CD4-positive, alpha-beta memory T cell (primary cell): ENCODE data around the gene SNX9. TPM values are rescaled to one million over a fixed set of nuclear protein-coding genes. Genes with fewer than 3 reads are reported as not detected.

Experiments
- CTCF ChIA-PET: fragments of 350-600 bp; sonication (Branson Sonifier 250); formaldehyde crosslinking; loops from one replicate; lab custom pipeline; 2021; ENCODE audit warnings: inconsistent platforms; ENCODE audit not compliant: partially characterized antibody; lab: Charles Lee
- POLR2A ChIA-PET: fragments of 350-600 bp; sonication (Branson Sonifier 250); formaldehyde crosslinking; loops from one replicate; lab custom pipeline; 2021; ENCODE audit not compliant: partially characterized antibody; lab: Charles Lee
- DNase-seq, 5 donors: peaks; one replicate each; pipeline versions ENCODE4 v3.0.0 to v3.0.0-alpha.2; 2020 to 2022; ENCODE audit warnings: mixed read lengths in 1 of 5
- H3K27ac ChIP-seq: one replicate; pipeline ENCODE4 v1.7.0; 2013; ENCODE audit warnings: low read depth, low read length
- H3K27me3 ChIP-seq: 2 replicates; pipeline ENCODE4 v1.7.0; 2013; ENCODE audit warnings: mild to moderate bottlenecking, low read length, moderate library complexity; ENCODE audit not compliant: insufficient read depth
- H3K36me3 ChIP-seq: 2 replicates; pipeline ENCODE4 v1.7.0; 2013; ENCODE audit warnings: mild to moderate bottlenecking, low read length, moderate library complexity; ENCODE audit not compliant: insufficient read depth
- H3K4me1 ChIP-seq: 2 replicates; pipeline ENCODE4 v1.7.0; 2013; ENCODE audit warnings: mild to moderate bottlenecking, low read length, moderate library complexity; ENCODE audit not compliant: insufficient read depth
- H3K4me3 ChIP-seq, 2 donors: one replicate each; pipeline ENCODE4 v1.7.0; 2013; ENCODE audit warnings: low read length in 2 of 2, mild to moderate bottlenecking in 1 of 2
- H3K9me3 ChIP-seq, 2 donors: one replicate each; pipeline ENCODE4 v1.7.0; 2013; ENCODE audit warnings: low read length in 2 of 2, control low read depth in 1 of 2; ENCODE audit not compliant: control insufficient read depth in 1 of 2
- H3K27ac Mint-ChIP-seq, 7 donors: one replicate each; pipeline ENCODE4 v1.8.0; 2020 to 2021; ENCODE audit warnings: mixed read lengths in 7 of 7, mild to moderate bottlenecking in 6 of 7, inconsistent platforms in 3 of 7, moderate library complexity in 3 of 7
- H3K27me3 Mint-ChIP-seq, 2 donors: one replicate each; pipeline ENCODE4 v1.8.0; 2020 to 2021; ENCODE audit warnings: mixed read lengths in 2 of 2
- H3K36me3 Mint-ChIP-seq, 2 donors: one replicate each; pipeline ENCODE4 v1.8.0; 2020 to 2021; ENCODE audit warnings: mixed read lengths in 2 of 2, inconsistent platforms in 1 of 2, mild to moderate bottlenecking in 1 of 2
- H3K4me1 Mint-ChIP-seq, 4 donors: one replicate each; pipeline ENCODE4 v1.8.0; 2020 to 2021; ENCODE audit warnings: mixed read lengths in 4 of 4, mild to moderate bottlenecking in 1 of 4
- H3K4me3 Mint-ChIP-seq, 8 donors: one replicate each; pipeline ENCODE4 v1.8.0; 2020 to 2021; ENCODE audit warnings: mixed read lengths in 8 of 8, mild to moderate bottlenecking in 7 of 8, moderate library complexity in 6 of 8, inconsistent platforms in 3 of 8
- H3K9me3 Mint-ChIP-seq, 8 donors: one replicate each; pipeline ENCODE4 v1.8.0; 2020 to 2021; ENCODE audit warnings: mixed read lengths in 8 of 8, mild to moderate bottlenecking in 5 of 8, inconsistent platforms in 3 of 8, moderate library complexity in 1 of 8
- intact Hi-C: fragments of 100-400 bp; cut with micrococcal nuclease; formaldehyde crosslinking; loops from one replicate; pipeline ENCODE4 v1.15.1; 2023
- polyA plus RNA-seq, 2 donors: library from polyadenylated mRNA; unstranded; fragments of 300-500 nt; fragmentation: Illumina TruSeq; gene quantifications; one replicate each; pipeline ENCODE4 v1.2.3, GENCODE V29; 2021
- total RNA-seq, 2 experiments: library from RNA; stranded (reverse); gene quantifications; one replicate each; pipeline ENCODE4 v1.2.3, GENCODE V29; 2021

The SNX9 gene
- total and polyA plus RNA-seq, 4 experiments from 2014 or later, result 12.9 to 21.9 (median 20.5) TPM

DNA sequence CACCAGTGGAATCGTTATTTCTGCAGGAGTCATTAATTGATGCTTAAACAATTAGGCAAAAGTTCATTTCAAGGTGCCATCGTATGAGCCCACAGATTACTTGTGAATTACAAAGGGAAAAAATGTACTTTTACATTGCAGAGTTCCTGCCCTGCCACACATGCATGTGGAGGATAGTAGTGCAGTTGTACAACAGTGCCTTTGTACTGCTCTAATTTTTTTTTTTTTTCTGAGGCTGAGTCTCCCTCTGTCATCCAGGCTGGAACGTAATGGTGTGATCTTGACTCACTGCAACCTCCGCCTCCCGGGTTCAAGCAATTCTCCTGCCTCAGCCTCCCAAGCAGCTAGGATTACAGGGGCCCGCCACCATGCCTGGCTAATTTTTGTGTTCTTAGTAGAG lies 132.6 kb downstream of the SNX9 start:
- peaks cover 4 to 12% of the 10 kb centered on the region in 2 donors for H3K36me3 Mint-ChIP-seq
- Histone ChIP-seq H3K27me3 (no peaks in the 10 kb centered on the region), H3K4me1 (no peaks in the 10 kb centered on the region), H3K9me3 (peaks cover 0 to 3% of the 10 kb centered on the region in 2 donors), H3K36me3 (no peaks in the 10 kb centered on the region), H3K4me3 (no peak overlapping the region), H3K27ac (no peak overlapping the region)
- intact Hi-C loops, result no loop called here
- no peak overlapping the region for H3K27ac Mint-ChIP-seq
- peaks cover 0 to 1% (median 0%) of the 10 kb centered on the region in 4 donors for H3K4me1 Mint-ChIP-seq
- H3K9me3 Mint-ChIP-seq, result peaks cover 0 to 34% (median 26%) of the 10 kb centered on the region in 8 donors
- no peak for DNase-seq
- H3K27me3 Mint-ChIP-seq, result peaks cover 0 to 5% of the 10 kb centered on the region in 2 donors
- POLR2A ChIA-PET, result no interaction called here
- H3K4me3 Mint-ChIP-seq, result no peak overlapping the region
- CTCF ChIA-PET, result no interaction called here

DNA sequence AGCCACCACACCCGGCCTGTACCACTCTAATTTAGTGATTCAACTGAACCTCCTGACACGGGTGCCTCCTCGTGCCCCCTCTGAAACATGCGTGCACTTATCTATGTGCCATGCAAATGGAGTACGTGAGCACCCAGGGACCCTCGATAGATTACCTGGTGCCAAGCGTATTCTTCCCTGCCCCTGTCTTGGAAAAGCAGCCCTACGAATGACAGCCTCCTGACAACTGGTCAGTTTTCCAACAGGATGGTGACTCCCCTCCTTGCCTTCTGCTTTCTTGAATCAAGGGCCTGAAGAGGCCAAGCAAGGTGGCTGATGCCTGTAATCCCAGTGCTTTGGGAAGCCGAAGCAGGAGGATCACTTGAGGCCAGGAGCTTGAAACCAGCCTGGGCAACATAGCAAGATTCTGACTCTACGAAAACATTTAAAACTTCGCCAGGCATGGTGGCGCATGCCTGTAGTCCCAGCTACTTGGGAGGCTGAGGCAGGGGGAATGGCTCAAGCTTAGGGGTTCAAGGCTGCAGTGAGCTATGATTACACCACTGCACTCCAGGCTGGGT lies 133.2 kb downstream of the SNX9 start:
- Histone ChIP-seq H3K27me3 (no peaks in the 10 kb centered on the region), H3K4me1 (no peaks in the 10 kb centered on the region), H3K27ac (no peak overlapping the region), H3K36me3 (no peaks in the 10 kb centered on the region), H3K4me3 (no peak overlapping the region), H3K9me3 (peaks cover 0 to 3% of the 10 kb centered on the region in 2 donors)
- H3K27ac Mint-ChIP-seq, result no peak overlapping the region
- ChIA-PET POLR2A (no interaction called here), CTCF (no interaction called here)
- peaks cover 0 to 4% of the 10 kb centered on the region in 2 donors for H3K27me3 Mint-ChIP-seq
- peaks cover 4 to 12% of the 10 kb centered on the region in 2 donors for H3K36me3 Mint-ChIP-seq
- peaks cover 0 to 3% (median under 1%) of the 10 kb centered on the region in 4 donors for H3K4me1 Mint-ChIP-seq
- intact Hi-C loops, result no loop called here
- no peak for DNase-seq
- no peak overlapping the region for H3K4me3 Mint-ChIP-seq
- peaks cover 0 to 34% (median 27%) of the 10 kb centered on the region in 8 donors for H3K9me3 Mint-ChIP-seq

DNA sequence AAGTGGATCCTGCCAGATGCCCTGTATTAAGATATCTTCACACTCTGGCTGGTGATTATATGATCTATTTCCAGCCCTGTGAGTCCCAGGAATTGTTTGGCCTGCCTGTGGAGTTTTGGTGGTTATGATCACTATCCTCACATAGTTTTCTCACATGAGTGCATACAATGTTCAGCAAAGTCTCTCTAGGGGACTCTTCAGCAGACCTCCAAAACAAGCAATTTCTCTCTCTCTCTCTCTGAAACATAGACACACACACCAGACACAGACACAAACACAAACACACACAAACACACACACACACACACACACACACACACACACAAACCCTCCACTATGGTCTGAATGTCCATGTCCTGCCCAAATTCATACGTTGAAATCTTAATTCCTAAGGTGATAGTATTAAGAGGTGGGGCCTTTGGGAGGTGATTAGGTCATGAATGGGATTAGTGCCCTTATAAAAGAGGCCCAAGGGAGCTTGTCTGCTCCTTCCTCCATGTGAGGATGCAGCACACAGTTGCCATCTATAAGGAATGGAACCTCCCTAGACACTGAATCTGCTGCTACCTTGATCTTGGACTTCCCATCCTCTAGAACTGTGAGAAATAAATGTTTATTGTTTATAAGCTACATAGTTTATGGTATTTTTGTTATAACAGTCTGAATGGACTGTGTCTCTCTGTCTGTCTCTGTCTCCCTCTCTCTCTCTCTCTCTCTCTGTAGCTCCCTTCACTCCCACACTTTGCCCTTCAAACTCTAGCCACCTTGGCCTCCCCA lies 136.6 kb downstream of the SNX9 start:
- peaks cover 0 to 3% of the 10 kb centered on the region in 2 donors for H3K9me3 ChIP-seq
- Mint-ChIP-seq H3K4me1 (peaks cover 7 to 15% (median 9%) of the 10 kb centered on the region in 4 donors), H3K9me3 (peaks cover 0 to 31% (median 27%) of the 10 kb centered on the region in 8 donors), H3K4me3 (no peak overlapping the region), H3K36me3 (peaks cover 4 to 12% of the 10 kb centered on the region in 2 donors), H3K27ac (no peak overlapping the region), H3K27me3 (peaks cover 0 to 1% of the 10 kb centered on the region in 2 donors)
- no peaks in the 10 kb centered on the region for H3K36me3 ChIP-seq
- no peak for DNase-seq
- H3K4me3 ChIP-seq, result no peak overlapping the region
- intact Hi-C loops, result no loop called here
- POLR2A ChIA-PET, result no interaction called here
- peaks cover 6% of the 10 kb centered on the region for H3K4me1 ChIP-seq
- CTCF ChIA-PET, result no interaction called here
- H3K27me3 ChIP-seq, result no peaks in the 10 kb centered on the region
- H3K27ac ChIP-seq, result no peak overlapping the region

DNA sequence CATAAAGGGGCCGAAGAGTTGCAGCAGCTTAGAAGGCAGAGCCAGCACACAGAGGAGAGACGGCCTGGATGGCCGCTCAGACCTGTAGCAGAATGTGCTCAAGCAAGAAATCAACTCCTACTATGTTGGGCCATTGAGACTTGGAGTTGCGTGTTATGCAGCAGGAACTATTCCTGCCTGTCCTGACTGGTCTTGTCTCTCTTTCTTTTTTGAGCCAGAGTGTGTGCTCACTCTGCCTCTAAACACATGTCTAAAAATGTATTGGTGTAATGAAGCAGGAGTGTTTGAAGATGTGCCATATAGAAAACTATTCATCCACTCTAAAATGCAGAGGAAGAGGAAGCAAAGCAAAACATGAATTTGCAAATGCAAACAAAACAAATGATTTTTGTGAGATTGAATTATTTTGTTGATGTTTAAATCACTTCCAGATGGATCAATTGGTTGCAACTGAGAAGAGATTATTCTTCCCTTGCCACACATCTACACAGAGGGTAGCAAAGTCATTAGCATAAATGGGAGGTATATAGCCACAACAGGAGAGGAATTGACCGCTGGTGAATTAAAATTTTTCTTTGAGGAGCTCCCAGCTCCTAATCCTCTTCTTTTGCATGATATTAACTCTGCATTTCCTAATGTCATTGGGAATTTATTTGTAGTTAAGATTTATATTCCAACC lies 138.2 kb downstream of the SNX9 start:
- no peak overlapping the region for H3K27ac ChIP-seq
- Mint-ChIP-seq H3K9me3 (peaks cover 0 to 29% (median 27%) of the 10 kb centered on the region in 8 donors), H3K4me3 (no peak overlapping the region), H3K4me1 (peaks cover 7 to 15% (median 9%) of the 10 kb centered on the region in 4 donors), H3K27me3 (peaks cover 0 to 1% of the 10 kb centered on the region in 2 donors), H3K27ac (peak overlapping the region in 2 of 7 donors; percentile 5 to 28), H3K36me3 (peaks cover 4 to 12% of the 10 kb centered on the region in 2 donors)
- intact Hi-C loops, result no loop called here
- CTCF ChIA-PET, result interaction anchor here (0.6 kb wide), 2 partner anchors 72 to 111 kb away, joined by 3 read pairs; no protein-coding TSS in a partner anchor
- POLR2A ChIA-PET, result no interaction called here
- H3K36me3 ChIP-seq, result no peaks in the 10 kb centered on the region
- peaks cover 6% of the 10 kb centered on the region for H3K4me1 ChIP-seq
- DNase-seq, result no peak
- no peaks in the 10 kb centered on the region for H3K27me3 ChIP-seq
- no peak overlapping the region for H3K4me3 ChIP-seq
- H3K9me3 ChIP-seq, result peaks cover 0 to 3% of the 10 kb centered on the region in 2 donors

DNA sequence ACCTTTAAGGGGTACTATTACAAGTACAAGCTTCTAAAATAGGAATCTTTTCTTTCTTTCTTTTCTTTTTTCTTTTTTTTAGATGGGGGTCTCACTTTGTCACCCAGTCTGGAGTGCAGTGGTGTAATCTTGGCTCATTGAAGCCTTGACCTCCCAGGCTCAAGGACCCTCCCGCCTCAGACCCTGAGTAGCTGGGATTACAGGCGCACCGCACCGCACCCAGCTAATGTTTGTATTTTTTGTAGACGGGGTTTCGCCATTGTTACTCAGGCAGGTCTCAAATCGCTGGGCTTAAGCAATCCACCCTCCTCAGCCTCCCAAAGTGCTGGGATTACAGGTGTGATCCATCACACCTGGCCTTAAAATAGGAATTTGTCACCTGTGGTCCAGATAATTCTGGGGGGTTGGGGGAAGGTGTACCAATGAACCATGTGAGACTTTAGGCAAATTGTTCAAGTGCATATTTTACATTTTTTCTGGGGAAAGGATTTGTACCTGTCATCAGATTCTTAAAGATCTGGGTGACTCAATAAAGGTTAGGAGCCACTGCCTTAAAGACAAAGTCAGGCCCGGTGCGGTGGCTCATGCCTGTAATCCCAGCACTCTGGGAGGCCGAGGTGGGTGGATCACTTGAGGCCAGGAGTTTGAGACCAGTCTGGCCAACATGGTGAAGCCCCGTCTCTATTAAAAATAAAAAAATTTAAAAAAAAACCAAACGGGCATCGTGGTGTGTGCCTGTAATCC lies 139.0 kb downstream of the SNX9 start:
- POLR2A ChIA-PET, result no interaction called here
- no peak overlapping the region for H3K4me3 ChIP-seq
- H3K4me1 ChIP-seq, result peaks cover 6% of the 10 kb centered on the region
- Mint-ChIP-seq H3K27ac (peak overlapping the region in 1 of 7 donors; percentile 23), H3K27me3 (peaks cover 0 to 1% of the 10 kb centered on the region in 2 donors), H3K36me3 (peaks cover 4 to 12% of the 10 kb centered on the region in 2 donors), H3K4me3 (peak overlapping the region in 2 of 8 donors; percentile 55 to 66), H3K9me3 (peaks cover 0 to 29% (median 27%) of the 10 kb centered on the region in 8 donors), H3K4me1 (peaks cover 7 to 15% (median 9%) of the 10 kb centered on the region in 4 donors)
- intact Hi-C loops, result no loop called here
- H3K27ac ChIP-seq, result no peak overlapping the region
- DNase-seq, result no peak
- no peaks in the 10 kb centered on the region for H3K27me3 ChIP-seq
- CTCF ChIA-PET, result interaction anchor here (0.6 kb wide), 1 partner anchor 73 kb away, joined by 3 read pairs; no protein-coding TSS in a partner anchor
- peaks cover 0 to 3% of the 10 kb centered on the region in 2 donors for H3K9me3 ChIP-seq
- H3K36me3 ChIP-seq, result no peaks in the 10 kb centered on the region

DNA sequence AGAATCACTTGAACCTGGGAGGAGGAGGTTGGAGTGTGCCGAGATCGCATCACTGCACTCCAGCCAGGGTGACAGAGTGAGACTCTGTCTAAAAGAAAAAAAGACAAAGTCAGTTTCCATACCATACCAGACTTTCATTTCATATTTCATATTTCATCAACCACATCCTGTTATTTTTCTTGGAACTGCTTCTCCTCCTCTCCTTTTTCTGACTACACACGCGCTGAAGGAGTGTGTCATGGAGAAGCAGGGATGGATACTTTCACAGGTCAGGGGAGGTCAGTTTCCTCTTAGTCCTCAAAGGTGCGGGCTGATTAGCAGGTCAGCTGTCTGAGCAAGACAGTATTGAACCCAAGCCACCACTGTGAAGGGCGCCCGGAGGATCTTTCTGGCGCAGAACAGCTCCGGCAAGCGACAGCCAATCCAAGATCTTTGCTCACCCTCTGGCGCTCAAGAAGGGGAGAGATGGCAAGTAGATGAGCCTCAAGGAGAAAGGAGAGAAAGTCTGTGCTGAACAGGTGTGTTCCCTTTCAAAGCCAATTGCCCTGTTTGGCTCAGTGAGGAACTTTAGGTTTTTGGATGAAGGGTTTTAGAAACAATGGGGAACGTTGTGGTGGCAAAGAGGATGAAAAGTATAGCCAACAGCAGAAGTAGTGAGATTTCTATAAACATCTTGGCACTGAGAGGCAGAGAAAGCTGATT lies 139.7 kb downstream of the SNX9 start:
- peaks cover 6% of the 10 kb centered on the region for H3K4me1 ChIP-seq
- peaks cover 0 to 3% of the 10 kb centered on the region in 2 donors for H3K9me3 ChIP-seq
- Mint-ChIP-seq H3K27ac (peak overlapping the region in 3 of 7 donors; percentile 23 to 66 (median 58)), H3K4me1 (peaks cover 7 to 15% (median 9%) of the 10 kb centered on the region in 4 donors), H3K9me3 (peaks cover 0 to 26% (median 23%) of the 10 kb centered on the region in 8 donors), H3K4me3 (peak overlapping the region in 7 of 8 donors; percentile 19 to 66 (median 30)), H3K36me3 (peaks cover 4 to 12% of the 10 kb centered on the region in 2 donors), H3K27me3 (peaks cover 0 to 1% of the 10 kb centered on the region in 2 donors)
- no peak overlapping the region for H3K27ac ChIP-seq
- CTCF ChIA-PET, result interaction anchor here (0.6 kb wide), 1 partner anchor 27 kb away, joined by 3 read pairs; no protein-coding TSS in a partner anchor
- POLR2A ChIA-PET, result no interaction called here
- intact Hi-C loops, result no loop called here
- H3K27me3 ChIP-seq, result no peaks in the 10 kb centered on the region
- no peaks in the 10 kb centered on the region for H3K36me3 ChIP-seq
- DNase-seq, result no peak
- no peak overlapping the region for H3K4me3 ChIP-seq
